Amniotic epithelial cell (primary cell): ENCODE data around the gene RGS9.
"Not testable (repeated sequence)": the region's sequence is repeated elsewhere in the genome, so short reads cannot be mapped to it uniquely, and the experiment has no call there.

Experiments used
- DNase-seq: peaks from one replicate; pipeline ENCODE4 v3.0.0-alpha.2; 2010; ENCODE audit warnings: low read depth

The RGS9 gene

DNA sequence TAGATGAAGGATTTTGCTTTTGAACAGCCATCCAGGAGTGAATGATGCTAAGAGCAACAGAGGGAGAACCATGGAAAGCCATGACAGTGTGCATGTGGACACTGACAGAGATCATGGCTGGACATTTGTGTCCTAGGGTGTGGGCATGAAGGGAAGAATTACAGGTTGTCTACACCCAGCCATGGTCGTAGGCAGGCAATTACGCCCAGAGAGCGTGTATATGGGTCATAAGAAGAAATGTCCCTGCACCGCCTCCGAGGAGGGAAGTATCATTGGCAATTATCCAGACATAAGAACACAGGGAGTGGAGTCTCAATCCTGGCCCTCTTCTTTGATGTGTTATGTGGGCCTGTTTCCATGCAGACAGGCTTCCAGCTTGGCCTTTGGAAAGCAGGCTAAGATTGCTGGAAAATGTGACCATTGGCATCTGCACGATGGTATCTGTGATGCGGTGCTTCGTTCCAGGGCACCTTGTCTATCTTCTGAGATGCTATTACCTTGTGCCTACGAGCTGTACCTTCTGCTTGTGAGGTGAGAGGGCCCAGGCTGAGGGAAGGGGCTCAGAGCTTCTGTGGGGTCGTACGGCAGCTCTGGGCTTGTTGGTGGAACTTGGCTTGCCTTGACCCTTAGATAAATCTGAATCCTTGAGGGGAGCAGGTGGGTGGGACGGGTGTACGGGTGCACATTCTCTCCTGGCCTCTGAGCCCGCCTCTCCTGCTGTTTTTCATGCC, 19.8 kb downstream of the RGS9 start:
- DNase-seq: no peak

DNA sequence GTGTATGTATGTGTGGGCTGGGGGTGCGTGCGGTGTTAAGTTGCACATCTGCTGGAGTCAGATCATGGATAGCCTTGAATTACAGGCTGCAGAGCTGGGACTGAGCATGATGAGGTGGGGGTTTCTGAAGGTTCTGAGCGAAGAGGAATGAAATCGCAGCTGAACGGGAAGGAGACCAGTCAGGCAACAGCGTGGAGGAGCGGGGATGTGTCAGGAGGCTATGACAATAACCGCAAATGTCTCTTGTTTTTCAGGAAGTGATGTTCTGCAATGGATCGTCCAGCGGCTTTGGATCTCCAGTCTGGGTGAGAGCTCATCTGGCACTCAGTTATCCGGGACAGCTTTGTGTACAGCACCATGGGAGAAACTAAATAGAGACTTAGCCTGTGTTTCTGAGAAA, 20.9 kb downstream of the RGS9 start:
- no peak for DNase-seq

DNA sequence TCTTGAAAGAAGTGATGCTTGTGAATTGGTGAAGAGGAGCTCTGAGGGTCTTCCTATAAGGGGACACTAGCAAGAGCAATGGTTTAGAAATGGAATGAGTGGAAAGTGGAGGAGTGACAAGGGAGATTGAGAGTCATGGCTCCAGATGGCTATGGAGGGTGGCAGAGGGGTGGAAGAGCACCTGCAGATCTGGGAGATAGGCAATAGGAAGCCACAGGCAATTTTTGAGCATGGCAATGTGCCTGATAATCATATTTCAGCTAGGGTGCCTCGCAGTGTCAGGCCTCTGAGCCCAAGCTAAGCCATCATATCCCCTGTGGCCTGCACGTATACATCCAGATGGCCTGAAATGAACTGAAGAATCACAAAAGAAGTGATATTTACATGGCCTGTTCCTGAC, 21.5 kb downstream of the RGS9 start:
- DNase-seq: no peak

DNA sequence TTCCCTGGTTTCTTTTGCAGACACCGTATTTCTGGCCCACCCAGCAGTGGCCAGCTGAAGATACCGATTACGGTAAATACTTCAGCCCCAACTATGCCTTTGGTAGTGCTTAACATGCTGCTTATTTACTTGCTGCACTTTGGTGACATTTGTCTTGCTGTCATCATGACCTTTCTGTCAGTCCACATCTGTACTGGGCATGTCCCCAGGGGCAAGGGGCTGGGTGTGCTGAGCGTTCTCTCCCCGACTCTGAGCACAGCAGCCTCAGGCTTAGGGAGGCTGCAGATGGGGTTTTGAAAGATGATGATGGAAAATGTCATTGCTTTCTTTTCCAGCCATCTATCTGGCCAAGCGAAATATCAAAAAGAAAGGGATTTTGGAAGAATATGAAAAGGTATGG, 23.3 kb downstream of the RGS9 start:
- no peak for DNase-seq

DNA sequence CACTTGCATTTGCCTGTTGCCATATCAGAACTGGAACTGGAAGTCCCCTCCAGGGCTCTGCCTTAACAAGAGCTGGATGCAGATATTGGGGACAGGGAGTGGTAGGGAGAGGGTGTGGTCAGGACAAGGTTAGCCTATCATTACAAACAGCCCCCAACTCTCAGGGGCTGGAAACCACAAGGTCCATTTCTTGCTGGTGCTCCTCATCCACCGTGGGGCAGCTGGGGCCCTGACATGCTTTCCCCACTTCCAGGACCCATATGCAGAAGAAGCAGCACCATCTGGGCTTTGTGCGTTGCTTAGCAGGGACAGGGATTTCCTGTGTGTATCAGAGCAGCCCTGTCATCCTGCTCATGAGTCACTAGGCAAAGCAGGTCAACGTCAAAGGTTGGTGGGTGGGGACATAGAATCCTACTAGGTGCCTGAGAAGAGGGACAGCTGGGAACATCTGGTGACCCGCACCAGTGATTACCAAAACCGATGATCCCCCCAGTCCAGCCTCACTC, 26.9 kb downstream of the RGS9 start:
- peak; percentile 37 for DNase-seq

DNA sequence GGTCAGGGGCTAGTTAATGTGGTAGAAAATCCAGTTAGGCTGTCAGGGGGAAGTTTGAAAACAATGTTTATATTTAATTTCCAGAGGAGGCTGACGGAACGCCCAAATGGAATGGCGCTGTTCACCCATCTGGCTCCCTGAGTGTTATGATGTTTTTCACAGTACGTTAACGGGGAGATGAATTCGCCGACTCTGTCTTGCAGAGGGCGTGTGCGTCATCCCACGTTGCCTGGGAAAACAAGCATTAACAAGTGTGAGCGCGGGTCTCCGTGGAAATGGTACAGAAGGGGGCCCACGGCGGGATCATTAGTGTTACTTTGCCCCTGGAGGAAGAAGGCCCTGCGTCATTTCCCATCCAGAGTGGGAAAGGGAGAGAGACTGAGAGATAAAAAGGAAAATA, 29.6 kb downstream of the RGS9 start:
- peak; percentile 6 for DNase-seq

DNA sequence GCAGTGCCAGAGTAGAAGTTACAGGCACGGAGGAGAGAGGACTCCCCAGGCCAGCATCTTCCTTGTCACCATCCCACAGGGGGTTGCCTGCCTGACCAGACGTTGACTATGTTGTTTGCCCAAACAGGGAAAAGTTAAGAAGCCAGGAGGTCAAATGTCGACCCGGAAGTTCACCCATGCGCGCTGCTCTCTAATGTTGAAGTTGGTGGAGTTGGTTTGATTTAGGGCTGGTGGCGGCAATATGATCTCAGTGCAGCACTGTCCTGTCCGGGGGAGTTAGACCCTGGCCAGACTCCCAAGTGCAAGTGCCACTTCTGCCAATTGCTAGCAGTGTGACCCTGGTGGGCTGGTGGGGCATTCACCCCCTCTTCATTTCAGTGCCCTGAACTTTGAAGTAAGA, 30.4 kb downstream of the RGS9 start:
- no peak for DNase-seq

DNA sequence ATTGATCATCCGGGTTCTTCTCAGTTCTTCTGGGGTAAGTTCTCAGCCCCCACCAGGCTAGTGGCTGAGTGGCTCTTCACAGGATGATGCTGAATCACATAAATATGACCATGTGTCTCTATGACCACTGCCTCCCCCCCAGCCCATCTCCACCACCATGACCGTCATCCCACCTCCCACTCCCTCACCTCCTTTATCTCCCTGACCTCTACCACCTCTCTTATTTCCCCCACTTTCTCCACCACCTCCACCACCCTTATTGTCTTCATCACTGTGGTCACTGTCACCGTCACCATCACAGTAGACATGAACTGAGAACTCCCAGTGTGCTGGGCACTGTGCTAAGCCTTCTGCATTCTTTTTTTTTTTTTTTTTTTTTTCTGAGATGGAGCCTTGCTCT, 32.5 kb downstream of the RGS9 start:
- no peak for DNase-seq

DNA sequence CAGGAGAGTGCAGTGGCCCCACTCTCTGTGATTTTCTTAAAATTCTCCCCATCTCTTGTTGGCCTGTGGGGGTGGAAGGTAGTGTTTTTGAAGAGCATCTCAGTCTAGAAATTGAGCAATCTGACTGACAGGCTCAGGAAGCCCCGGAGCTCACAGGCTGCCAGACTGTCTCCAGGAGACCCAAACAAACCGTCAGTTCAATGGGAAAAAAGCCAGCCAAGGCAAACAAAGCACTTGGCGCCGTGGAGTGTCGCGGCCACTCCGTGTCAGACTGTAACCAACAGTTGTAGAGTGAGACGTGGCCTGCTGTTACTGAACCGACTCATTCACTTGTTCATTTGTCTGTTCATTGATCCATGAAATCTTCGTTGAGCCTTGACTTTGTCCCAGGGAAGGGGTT, 33.7 kb downstream of the RGS9 start:
- peak; percentile 24 for DNase-seq

DNA sequence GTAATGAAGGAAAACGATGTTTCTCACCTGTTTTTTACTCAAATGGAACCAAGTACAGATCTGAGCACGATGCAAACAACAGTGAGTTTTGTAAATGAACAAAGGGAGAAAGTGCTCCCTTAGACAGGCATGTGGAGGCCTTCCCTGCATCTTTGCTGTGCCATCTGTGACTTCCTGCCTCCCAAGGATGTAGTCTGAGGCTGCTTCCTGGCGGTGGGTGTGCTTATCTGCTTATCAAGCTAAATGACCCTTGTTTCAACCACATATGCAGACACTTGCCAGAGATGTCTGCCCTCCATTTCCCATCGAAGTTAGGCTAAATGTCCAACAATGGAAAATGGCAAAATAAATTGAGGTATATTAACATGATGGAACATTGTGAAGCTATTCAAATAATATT, 34.6 kb downstream of the RGS9 start:
- no peak for DNase-seq

DNA sequence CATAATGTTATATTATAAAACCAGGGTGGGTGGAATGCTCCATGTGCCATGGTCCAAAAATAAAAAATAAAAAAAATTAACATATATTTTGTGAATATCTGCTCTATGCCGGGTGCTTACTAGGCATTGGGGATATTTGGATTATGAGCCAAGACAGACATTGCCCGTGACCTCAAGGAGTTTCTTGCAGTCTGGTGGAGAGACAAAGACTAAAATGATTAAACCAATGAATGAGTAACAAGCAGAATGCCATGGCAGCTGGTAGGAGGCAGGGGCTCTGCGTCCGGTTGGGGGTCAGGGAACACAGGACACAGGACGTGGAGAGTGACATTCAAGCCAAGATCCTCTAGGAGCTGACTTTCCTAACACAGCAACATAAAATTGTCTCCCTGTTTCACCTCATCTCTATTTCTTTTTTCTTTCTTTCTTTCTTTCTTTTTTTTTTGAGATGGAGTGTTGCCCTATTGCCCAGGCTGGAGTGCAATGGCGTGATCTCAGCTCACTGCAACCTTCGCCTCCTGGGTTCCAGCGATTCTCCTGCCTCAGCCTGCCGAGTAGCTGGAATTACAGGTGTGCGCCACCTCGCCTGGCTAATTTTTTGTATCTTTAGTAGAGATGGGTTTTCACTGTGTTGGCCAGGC, 35.4 kb downstream of the RGS9 start:
- DNase-seq: no peak

DNA sequence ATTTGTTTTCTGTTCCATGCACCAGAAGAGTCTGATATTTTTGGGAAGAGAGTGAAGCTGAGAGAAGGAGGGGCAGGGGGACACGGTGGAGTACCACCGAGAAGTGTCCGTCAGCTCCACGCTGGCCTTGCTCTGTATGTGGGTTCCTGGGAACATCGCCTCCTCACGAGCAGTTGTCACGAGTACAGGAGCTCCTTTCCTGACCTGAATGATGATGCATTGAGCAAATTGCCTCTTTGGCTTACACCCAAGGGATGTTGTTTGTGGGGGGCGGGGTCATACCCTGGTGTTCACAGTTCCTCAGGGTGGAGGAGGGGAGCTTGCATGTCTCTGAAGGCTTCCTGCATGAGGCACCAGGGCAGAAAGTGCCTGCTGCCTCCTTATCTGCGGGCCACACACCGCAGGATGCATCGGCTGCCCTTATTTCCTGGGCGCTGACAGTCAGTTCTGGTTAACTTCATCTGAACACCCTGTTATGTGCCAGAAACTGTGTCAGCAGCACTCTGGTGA, 36.2 kb downstream of the RGS9 start:
- peak; percentile 94 for DNase-seq

DNA sequence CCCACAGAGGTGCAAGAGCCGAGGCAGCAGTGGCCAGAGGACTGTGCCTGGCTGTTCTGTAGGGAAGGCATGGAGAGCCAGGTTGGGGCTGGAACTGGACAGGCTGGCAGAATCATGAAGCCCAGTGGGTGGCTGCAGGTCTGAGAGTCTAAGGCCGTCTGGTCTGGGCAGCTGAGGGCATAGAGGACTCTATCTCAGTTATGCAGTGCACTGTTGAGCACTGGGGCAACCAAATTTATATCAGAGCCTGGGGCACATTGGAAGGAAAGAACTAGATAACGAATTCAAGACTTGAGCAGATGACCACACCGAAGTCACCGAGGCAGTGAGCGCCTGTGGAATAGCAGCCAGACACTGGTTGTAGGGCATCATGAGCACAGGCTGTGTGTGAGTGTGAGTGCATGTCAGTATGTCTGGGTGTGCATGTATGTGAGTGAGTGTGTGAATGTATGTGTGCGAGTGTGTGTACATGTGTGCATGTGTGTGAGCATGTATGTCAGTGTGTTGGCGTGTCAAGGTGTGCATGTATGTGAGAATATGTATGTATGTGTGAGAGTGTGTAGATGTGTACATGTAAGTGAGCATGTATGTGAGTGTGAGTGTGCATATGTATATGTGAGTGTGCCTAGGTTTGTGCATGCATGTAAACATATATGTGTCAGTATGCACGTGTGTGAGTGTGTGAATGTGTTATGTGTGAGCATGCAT, 37.0 kb downstream of the RGS9 start:
- DNase-seq: no peak

DNA sequence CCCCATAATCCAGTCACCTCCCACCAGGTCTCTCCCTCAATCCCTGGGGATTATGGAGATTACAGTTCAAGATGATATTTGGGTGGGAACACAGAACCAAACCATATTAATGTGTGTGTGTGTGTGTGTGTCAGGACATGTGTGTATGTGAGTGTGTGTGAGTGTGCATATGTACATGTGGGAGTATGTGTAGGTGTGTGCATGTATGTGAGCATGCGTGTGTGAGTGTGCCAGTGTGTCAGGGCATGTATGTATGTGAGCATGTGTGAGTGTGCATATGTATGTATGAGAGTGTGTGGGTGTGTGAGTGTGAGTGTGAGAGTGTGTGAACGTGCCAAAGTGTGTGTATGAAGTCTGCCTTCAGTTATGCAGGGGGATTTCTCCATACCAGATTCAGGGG, 37.8 kb downstream of the RGS9 start:
- no peak for DNase-seq

DNA sequence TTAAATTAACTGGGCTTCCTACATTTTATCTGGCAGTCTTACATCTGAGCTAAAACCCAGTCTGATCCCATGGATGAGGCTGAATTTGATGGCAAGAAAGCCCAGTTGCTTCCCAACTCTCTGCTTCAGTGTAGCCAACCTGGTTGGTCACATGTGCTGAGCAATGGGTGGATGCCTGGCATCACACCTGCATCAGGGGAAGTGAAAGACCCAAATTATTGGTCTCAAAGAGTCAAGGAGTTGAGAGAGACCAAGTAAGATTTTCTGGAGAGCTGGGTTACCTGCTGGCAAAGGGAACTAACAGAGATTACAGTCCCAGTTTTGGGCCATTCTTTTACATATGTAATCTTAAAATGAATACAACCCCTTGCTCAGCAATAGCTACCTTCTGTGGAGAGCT, 38.8 kb downstream of the RGS9 start:
- DNase-seq: no peak

DNA sequence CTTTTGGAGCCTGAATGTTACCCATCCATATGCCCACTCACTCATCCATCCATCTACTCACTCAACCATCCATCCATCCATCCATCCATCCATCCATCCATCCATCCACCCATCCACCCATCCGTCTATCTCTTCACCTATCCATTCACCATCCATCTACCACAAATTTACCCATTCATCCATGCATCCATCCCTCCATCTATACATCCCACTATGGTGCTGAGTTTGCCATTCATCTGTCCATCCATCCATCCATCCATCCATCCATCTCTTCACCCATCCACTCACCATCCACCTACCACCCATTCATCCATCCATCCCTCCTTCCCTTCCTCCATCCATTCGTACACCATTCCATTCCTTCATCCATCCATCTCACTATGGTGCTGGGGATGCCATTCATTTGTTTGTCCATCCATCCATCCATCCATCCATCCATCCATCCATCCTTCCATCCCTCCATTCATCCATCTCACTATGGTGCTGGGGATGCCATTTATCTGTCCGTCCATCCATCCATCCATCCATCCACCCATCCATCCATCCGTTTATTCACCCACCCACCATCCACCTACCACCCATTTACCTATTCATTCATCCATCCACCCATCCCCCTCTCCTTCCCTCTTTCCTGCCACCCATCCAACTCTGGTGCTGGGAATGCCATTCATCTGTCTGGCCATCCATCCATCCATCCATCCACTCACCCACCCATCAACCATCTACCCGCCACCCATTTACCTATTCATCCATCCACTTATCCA, 39.7 kb downstream of the RGS9 start:
- no peak for DNase-seq

DNA sequence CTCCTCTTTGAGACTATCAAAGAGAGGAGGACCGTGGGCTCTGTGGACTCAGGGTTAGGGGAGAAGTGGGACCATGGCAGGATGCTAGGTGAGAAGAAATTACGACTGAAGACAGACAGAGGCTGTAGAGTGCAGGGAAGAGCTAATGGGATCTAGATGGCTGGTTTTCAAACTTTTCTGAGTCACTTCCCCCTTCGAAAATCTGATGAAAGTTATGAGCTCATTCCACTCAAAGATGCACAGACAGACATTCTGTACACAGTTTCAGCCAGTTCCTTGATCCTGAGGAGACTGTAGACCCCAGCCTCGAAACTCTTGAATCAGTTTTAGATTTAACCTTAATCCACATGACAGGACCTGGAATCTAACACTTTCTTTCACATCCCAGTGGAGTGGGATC, 40.7 kb downstream of the RGS9 start:
- peak; percentile 65 for DNase-seq

DNA sequence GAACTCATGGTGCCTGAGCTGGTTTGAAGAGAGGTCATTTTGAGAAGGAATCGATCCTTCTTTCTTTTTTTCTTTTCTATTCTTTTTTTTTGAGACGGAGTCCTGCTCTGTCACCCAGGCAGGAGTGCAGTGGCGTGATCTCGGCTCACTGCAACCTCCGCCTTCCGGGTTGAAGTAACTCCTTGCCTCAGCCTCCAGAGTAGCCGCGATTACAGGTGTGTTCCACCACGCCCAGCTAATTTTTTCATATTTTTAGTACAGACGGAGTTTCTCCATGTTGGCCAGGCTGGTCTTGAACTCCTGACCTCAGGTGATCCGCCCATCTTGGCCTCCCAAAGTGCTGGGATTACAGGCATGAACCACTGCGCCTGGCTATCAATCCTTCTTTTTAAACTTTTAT, 43.1 kb downstream of the RGS9 start:
- DNase-seq: not testable (repeated sequence)

DNA sequence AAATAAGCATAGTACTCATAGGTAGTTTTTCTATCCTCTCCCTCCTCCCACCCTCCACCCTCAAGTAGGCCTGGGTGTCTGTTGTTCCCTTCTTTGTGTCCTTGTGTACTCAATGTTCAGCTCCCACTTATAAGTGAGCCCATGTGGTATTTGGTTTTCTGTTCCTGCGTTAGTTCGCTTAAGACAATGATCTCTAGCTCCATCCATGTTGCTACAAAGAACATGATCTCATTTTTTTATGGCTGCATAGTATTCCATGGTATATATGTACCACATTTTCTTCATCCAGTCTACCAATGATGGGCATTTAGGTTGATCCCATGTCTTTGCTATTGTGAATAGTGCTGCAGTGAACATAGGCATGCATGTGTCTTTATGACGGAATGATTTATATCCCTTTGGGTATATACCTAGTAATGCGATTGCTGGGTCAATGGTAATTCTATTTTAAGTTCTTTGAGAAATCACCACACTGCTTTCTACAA, 43.6 kb downstream of the RGS9 start:
- not testable (repeated sequence) for DNase-seq

DNA sequence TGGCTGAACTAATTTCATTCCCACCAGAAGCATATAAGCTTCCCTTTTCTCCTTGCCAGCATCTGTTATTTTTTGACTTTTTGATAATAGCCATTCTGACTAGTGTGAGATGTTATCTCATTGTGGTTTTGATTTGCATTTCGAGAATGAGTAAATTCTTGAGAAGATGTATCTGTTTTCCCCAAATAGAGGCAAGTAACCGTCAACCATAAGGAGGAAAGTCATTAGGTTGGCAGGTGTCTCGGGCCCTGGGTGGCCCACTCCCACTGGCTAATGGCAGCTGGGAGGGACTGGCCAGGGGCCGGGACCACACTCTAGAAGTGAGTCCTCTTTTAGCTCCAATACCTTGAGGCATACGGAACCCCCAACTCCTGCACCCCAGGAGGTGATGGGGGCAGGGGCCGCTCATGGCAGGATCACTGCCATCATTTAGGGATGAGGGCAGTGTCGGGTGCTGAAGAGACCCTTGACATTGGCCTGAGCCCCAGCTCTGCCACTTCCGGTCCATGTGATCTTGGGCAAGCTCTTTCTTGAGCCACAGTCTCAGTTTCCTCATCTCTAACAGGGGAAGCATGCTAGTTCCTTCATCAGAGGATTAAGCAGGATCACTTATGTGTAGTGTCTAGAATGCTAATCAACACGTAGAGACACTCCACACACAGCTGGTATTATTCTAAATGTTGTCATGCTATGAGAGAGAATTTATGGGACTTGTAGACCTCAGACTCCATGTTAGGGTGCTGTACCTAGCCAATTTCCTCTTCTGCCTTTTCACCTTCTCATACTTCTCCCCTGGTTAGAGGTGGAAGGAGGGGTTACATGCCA, 44.3 kb downstream of the RGS9 start:
- DNase-seq: peak; percentile 31

DNA sequence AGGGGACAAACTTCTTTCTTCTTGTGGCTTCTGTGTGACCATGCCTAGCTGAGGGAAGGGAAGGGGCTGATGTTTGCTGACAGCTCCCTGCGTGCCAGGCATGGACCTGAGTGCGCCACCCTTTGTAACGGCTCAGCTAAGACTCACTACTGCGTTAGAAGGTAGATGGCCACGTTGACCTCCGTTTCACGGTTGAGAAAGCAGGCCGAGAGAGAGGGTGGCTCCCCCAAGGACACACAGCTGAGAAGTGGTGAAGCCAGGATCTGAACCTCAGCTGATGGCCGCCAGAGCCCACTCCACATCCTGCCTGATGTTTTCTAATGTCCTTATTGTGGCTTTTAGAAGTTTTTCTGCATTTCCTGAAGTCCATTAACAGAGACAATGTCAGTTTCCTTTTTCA, 45.1 kb downstream of the RGS9 start:
- no peak for DNase-seq
